Peyer's patch (tissue), 4 donors: Measurements from ENCODE around the gene DROSHA.

Experiments used
- CTCF ChIP-seq, 6 experiments: fragments of 450-650 bp in 4 of 6; fragments of 200-600 bp in 2 of 6; sonication (generic) in 1 of 6; IDR thresholded peaks; one replicate each; pipeline ENCODE4 v1.5.1; 2017 to 2019; ENCODE audit warnings: antibody characterized with exemption in 6 of 6, mild to moderate bottlenecking in 3 of 6, moderate library complexity in 1 of 6
- POLR2A ChIP-seq, 2 donors: fragments of 450-650 bp; IDR thresholded peaks; one replicate each; pipeline ENCODE4 v1.5.1; 2017; ENCODE audit warnings: antibody characterized with exemption in 2 of 2, mild to moderate bottlenecking in 2 of 2, moderate library complexity in 2 of 2

- TF ChIP-seq POLR2A (IDR thresholded peaks at IDR 0.05), result no peak
- TF ChIP-seq CTCF (IDR thresholded peaks at IDR 0.05), result no peak
Observed at GRCh38 chr5:31378838-31379237, 153.1 kb downstream of the DROSHA start.
